Endodermal cell (in vitro differentiated cells): ENCODE results near the gene TIGD2. TPM values are rescaled to one million over a fixed set of nuclear protein-coding genes. Genes with fewer than 3 reads are reported as not detected.

Experiments used
- DNase-seq: peaks from one replicate; pipeline ENCODE4 v3.0.0-alpha.2; 2017
- H3K27ac ChIP-seq: 2 replicates; pipeline ENCODE4 v1.5.1; 2013; ENCODE audit warnings: mild to moderate bottlenecking, low read depth, low read length, moderate library complexity
- H3K27me3 ChIP-seq: 2 replicates; pipeline ENCODE4 v1.6.1; 2013; ENCODE audit warnings: mild to moderate bottlenecking, low read length, moderate library complexity; ENCODE audit not compliant: insufficient read depth, control insufficient read depth, poor library complexity, severe bottlenecking
- H3K36me3 ChIP-seq: 2 replicates; pipeline ENCODE4 v1.7.0; 2013; ENCODE audit warnings: mild to moderate bottlenecking, low read length, moderate library complexity; ENCODE audit not compliant: control insufficient read depth, insufficient read depth
- H3K4me1 ChIP-seq: one replicate; pipeline ENCODE4 v1.7.0; 2013; ENCODE audit warnings: low read length; ENCODE audit not compliant: control insufficient read depth, insufficient read depth
- H3K4me3 ChIP-seq: 2 replicates; pipeline ENCODE4 v1.5.1; 2013; ENCODE audit warnings: mild to moderate bottlenecking, low read length, moderate library complexity
- H3K9ac ChIP-seq: 2 replicates; pipeline ENCODE4 v1.6.1; 2013; ENCODE audit warnings: mild to moderate bottlenecking, low read length, moderate library complexity; ENCODE audit not compliant: poor library complexity, severe bottlenecking; ENCODE audit errors: extremely low read depth
- H3K9me3 ChIP-seq: 2 replicates; pipeline ENCODE4 v1.6.1; 2013; ENCODE audit warnings: mild to moderate bottlenecking, low read length, moderate library complexity; ENCODE audit not compliant: control insufficient read depth
- H3K27ac Mint-ChIP-seq: 2 replicates; pipeline ENCODE4 v1.8.0; 2020; ENCODE audit warnings: mixed read lengths
- H3K27me3 Mint-ChIP-seq: 2 replicates; pipeline ENCODE4 v1.8.0; 2021; ENCODE audit warnings: mild to moderate bottlenecking, mixed read lengths; ENCODE audit not compliant: insufficient read depth
- H3K36me3 Mint-ChIP-seq: 2 replicates; pipeline ENCODE4 v1.8.0; 2020; ENCODE audit warnings: low read depth, mixed read lengths
- H3K4me1 Mint-ChIP-seq: 2 replicates; pipeline ENCODE4 v1.8.0; 2020; ENCODE audit warnings: mixed read lengths
- H3K4me3 Mint-ChIP-seq: 2 replicates; pipeline ENCODE4 v1.8.0; 2020; ENCODE audit warnings: mild to moderate bottlenecking, moderate library complexity, mixed read lengths
- H3K9me3 Mint-ChIP-seq: 2 replicates; pipeline ENCODE4 v1.8.0; 2020; ENCODE audit warnings: mild to moderate bottlenecking, mixed read lengths
- CTCF ChIP-seq: fragments of 200-600 bp; sonication (generic); conservative IDR thresholded peaks from 2 replicates; pipeline ENCODE4 v1.5.0; 2021; ENCODE audit warnings: antibody characterized with exemption, mild to moderate bottlenecking
- WGBS, 2 experiments: methylation state at CpG; one replicate each; pipeline versions ENCODE4 v1.1.5 to v1.1.7; 2013; ENCODE audit warnings: missing lambda C conversion rate in 2 of 2, mixed read lengths in 1 of 2; ENCODE audit not compliant: insufficient coverage in 1 of 2, insufficient read length in 1 of 2; 5-methylcytosine and 5-hydroxymethylcytosine counted together
- total RNA-seq, 2 donors: library from RNA; stranded (reverse); fragmentation: NEBNext Ultra II Directional in 1 of 2; extraction: Animal tissue kit (Norgen Biotek cat#: 25700) in 1 of 2; gene quantifications; 2 replicates in 1 of 2; 3 replicates in 1 of 2; pipeline ENCODE4 v1.2.1, GENCODE V29; 2021

Gene TIGD2
- total RNA-seq, 2 donors from 2014 or later: 11.7 to 15.1 TPM

DNA sequence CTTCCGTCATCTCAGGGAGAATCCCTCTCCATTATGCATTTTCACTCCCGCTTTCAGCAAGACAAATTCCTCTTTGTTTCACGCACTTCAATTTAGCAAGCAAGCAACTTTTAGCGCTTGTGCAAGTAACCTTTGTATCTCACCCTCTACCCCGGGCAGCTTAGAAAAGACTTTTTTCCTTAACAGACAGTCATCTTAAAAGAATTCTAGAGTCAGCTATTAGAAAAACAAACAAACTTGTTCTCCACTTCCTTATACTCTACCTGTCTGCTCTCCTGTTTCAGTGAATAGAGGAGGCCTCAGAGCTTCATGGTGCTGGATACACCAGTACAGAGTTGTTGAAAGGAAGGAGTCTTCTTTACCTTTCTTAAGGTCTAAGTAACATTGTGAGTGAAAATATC lies 12.1 kb downstream of the TIGD2 start:
- peaks cover 3% of the 10 kb centered on the region for H3K9me3 Mint-ChIP-seq
- no peak for DNase-seq
- no peak for TF ChIP-seq CTCF

DNA sequence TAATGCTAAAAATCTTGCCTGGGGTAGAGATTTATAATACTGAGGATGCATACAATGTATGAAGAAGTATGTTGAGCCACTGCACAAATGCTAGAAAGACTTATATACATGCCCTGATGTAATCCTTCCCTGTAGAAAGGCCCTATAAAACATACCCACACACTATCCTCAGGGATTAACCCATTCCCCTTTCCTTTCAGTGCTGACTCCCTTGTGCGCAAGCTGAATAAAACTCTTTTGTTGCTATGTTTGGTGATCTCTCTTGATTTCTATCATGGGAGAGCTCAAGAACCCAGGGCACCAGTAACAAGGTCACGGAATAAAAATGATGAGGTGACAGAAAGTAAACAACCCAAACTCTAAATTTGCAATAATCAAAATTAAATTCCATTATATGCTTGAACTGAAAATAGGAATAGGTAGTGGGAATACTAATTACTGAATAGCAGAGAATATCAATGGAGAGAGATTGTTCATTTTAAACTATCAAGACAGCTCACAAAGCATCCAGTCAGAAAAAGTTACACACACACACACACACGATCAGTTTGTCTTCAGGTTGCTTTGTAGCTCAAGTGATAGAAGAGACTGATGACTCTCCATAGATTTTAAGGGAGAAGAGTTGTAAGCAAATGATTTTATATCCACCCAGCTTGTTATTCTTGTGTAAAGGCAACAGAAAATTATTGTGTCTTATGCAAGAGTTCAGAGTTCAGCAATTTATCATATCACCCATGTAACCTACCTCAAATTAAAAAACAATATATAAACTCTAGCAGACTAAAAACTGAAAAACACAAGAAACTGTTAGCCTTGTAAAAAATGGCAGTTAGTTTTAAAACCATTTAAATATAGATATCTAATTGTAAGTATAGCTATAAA lies 14.8 kb downstream of the TIGD2 start:
- Mint-ChIP-seq H3K27me3 (no peaks in the 10 kb centered on the region), H3K27ac (no peak overlapping the region), H3K4me1 (no peaks in the 10 kb centered on the region), H3K36me3 (peaks cover 4% of the 10 kb centered on the region), H3K4me3 (no peak overlapping the region), H3K9me3 (peaks cover 3% of the 10 kb centered on the region)
- H3K4me1 ChIP-seq: no peaks in the 10 kb centered on the region
- H3K27ac ChIP-seq: no peak overlapping the region
- WGBS, 2 experiments: 80 to 98% methylated on average over 1 to 3 of the region's 3 CpGs
- no peaks in the 10 kb centered on the region for H3K36me3 ChIP-seq
- H3K9me3 ChIP-seq: no peaks in the 10 kb centered on the region
- H3K27me3 ChIP-seq: no peaks in the 10 kb centered on the region
- no peak for TF ChIP-seq CTCF
- DNase-seq: no peak
- H3K4me3 ChIP-seq: no peak overlapping the region
- H3K9ac ChIP-seq: no peak overlapping the region

More for the DNA sequence above, 12.1 kb downstream of the TIGD2 start:
- 78 to 90% methylated on average over 5 of the region's 5 CpGs for WGBS, 2 experiments
- Mint-ChIP-seq H3K4me1 (no peaks in the 10 kb centered on the region), H3K4me3 (no peak overlapping the region), H3K36me3 (peaks cover 4% of the 10 kb centered on the region), H3K27me3 (no peaks in the 10 kb centered on the region), H3K27ac (no peak overlapping the region)
- Histone ChIP-seq H3K4me1 (no peaks in the 10 kb centered on the region), H3K4me3 (no peak overlapping the region), H3K9me3 (no peaks in the 10 kb centered on the region), H3K9ac (no peak overlapping the region), H3K36me3 (no peaks in the 10 kb centered on the region), H3K27ac (no peak overlapping the region), H3K27me3 (no peaks in the 10 kb centered on the region)

GRCh38 chr4:89129080-89129640 lies 17.8 kb downstream of the TIGD2 start:
- Mint-ChIP-seq H3K4me3 (no peak overlapping the region), H3K36me3 (no peaks in the 10 kb centered on the region), H3K4me1 (no peaks in the 10 kb centered on the region), H3K9me3 (no peaks in the 10 kb centered on the region), H3K27me3 (no peaks in the 10 kb centered on the region), H3K27ac (no peak overlapping the region)
- Histone ChIP-seq H3K4me3 (no peak overlapping the region), H3K4me1 (no peaks in the 10 kb centered on the region), H3K36me3 (no peaks in the 10 kb centered on the region), H3K9ac (no peak overlapping the region), H3K27ac (no peak overlapping the region), H3K9me3 (no peaks in the 10 kb centered on the region), H3K27me3 (no peaks in the 10 kb centered on the region)
- no peak for DNase-seq
- TF ChIP-seq CTCF: no peak
- 67 to 92% methylated on average over 1 of the region's 1 CpG for WGBS, 2 experiments
